ENCODE data around the gene AOAH.

- TF ChIP-seq CTCF (IDR thresholded peaks at IDR 0.05) (no peak), POLR2A (IDR thresholded peaks at IDR 0.05) (no peak)
Observed at GRCh38 chr7:36532981-36533499, 191.3 kb downstream of the AOAH start.

Measured in adrenal gland (tissue), 5 donors.